ENCODE results near the gene ZNF70. TPM values are rescaled to one million over a fixed set of nuclear protein-coding genes. Genes with fewer than 3 reads are reported as not detected.

The ZNF70 gene
- total RNA-seq, 6 experiments from 2014 or later, result 0.51 to 1.2 (median 0.85) TPM

GRCh38 chr22:23745791-23746190 lies 5.1 kb downstream of the ZNF70 start:
- H3K27me3 ChIP-seq, result no peaks in the 10 kb centered on the region
- TF ChIP-seq, protein P1, sequence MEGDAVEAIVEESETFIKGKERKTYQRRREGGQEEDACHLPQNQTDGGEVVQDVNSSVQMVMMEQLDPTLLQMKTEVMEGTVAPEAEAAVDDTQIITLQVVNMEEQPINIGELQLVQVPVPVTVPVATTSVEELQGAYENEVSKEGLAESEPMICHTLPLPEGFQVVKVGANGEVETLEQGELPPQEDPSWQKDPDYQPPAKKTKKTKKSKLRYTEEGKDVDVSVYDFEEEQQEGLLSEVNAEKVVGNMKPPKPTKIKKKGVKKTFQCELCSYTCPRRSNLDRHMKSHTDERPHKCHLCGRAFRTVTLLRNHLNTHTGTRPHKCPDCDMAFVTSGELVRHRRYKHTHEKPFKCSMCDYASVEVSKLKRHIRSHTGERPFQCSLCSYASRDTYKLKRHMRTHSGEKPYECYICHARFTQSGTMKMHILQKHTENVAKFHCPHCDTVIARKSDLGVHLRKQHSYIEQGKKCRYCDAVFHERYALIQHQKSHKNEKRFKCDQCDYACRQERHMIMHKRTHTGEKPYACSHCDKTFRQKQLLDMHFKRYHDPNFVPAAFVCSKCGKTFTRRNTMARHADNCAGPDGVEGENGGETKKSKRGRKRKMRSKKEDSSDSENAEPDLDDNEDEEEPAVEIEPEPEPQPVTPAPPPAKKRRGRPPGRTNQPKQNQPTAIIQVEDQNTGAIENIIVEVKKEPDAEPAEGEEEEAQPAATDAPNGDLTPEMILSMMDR (IDR thresholded peaks at IDR 0.05), result no peak
- no peak for TF ChIP-seq POLR2A (IDR thresholded peaks at IDR 0.05)
- DNase-seq, result no peak
- no peaks in the 10 kb centered on the region for H3K4me1 ChIP-seq
- H3K36me3 ChIP-seq, result peaks cover 0 to 7% (median 0%) of the 10 kb centered on the region in 4 donors
- no peak overlapping the region for H3K4me3 ChIP-seq
- no peak overlapping the region for H3K27ac ChIP-seq
- no peaks in the 10 kb centered on the region for H3K9me3 ChIP-seq
- no peak for ATAC-seq
- intact Hi-C loops (cut with DNase I), result no loop called here
- WGBS (ENCODE audit: insufficient coverage, low coverage, low lambda C conversion rate, missing lambda C conversion rate), result no CpG with 5 or more reads among the region's 6 CpGs

- WGBS (ENCODE audit: insufficient coverage, low coverage, low lambda C conversion rate, missing lambda C conversion rate), result 100% methylated on average over 5 of the region's 14 CpGs
- Histone ChIP-seq H3K9me3 (no peaks in the 10 kb centered on the region), H3K36me3 (peaks cover 0 to 7% (median 0%) of the 10 kb centered on the region in 4 donors), H3K27ac (no peak overlapping the region), H3K4me1 (no peaks in the 10 kb centered on the region), H3K4me3 (no peak overlapping the region), H3K27me3 (no peaks in the 10 kb centered on the region)
- TF ChIP-seq, protein P1 (IDR thresholded peaks at IDR 0.05), result no peak
- no peak for TF ChIP-seq POLR2A (IDR thresholded peaks at IDR 0.05)
- DNase-seq (no peak), ATAC-seq (no peak)
- intact Hi-C loops (cut with DNase I), result no loop called here
These were observed 6.4 kb downstream of the ZNF70 start for GRCh38 chr22:23744485-23744884.

- H3K4me1 ChIP-seq, result no peaks in the 10 kb centered on the region
- H3K27ac ChIP-seq, result no peak overlapping the region
- WGBS (ENCODE audit: insufficient coverage, low coverage, low lambda C conversion rate, missing lambda C conversion rate), result 76% methylated on average over 3 of the region's 13 CpGs
- H3K4me3 ChIP-seq, result no peak overlapping the region
- intact Hi-C loops (cut with DNase I), result no loop called here
- TF ChIP-seq POLR2A (IDR thresholded peaks at IDR 0.05), result no peak
- TF ChIP-seq, protein P1 (IDR thresholded peaks at IDR 0.05), result no peak
- H3K27me3 ChIP-seq, result no peaks in the 10 kb centered on the region
- H3K9me3 ChIP-seq, result no peaks in the 10 kb centered on the region
- no peak for ATAC-seq
- DNase-seq, result no peak
- H3K36me3 ChIP-seq, result peaks cover 0 to 7% (median 0%) of the 10 kb centered on the region in 4 donors
These were observed 6.9 kb downstream of the ZNF70 start for GRCh38 chr22:23744001-23744400.

GRCh38 chr22:23743303-23743705 lies 7.6 kb downstream of the ZNF70 start:
- Histone ChIP-seq H3K4me1 (no peaks in the 10 kb centered on the region), H3K4me3 (no peak overlapping the region), H3K27me3 (no peaks in the 10 kb centered on the region), H3K9me3 (no peaks in the 10 kb centered on the region), H3K36me3 (peaks cover 0 to 7% (median 0%) of the 10 kb centered on the region in 4 donors), H3K27ac (no peak overlapping the region)
- TF ChIP-seq, protein P1 (IDR thresholded peaks at IDR 0.05), result no peak
- no peak for TF ChIP-seq POLR2A (IDR thresholded peaks at IDR 0.05)
- no CpG with 5 or more reads among the region's 2 CpGs for WGBS (ENCODE audit: insufficient coverage, low coverage, low lambda C conversion rate, missing lambda C conversion rate)
- no peak for DNase-seq
- intact Hi-C loops (cut with DNase I), result no loop called here
- no peak for ATAC-seq

Measured in right lobe of liver (tissue), 6 donors.